H1 (cell line): Measurements from ENCODE around the gene DGKI. TPM values are rescaled to one million over a fixed set of nuclear protein-coding genes. Genes with fewer than 3 reads are reported as not detected.

ENCODE experiments used
- CTCF ChIA-PET: fragments of 300-600 bp; sonication (Branson Sonifier 250); formaldehyde crosslinking; loops from one replicate; lab custom pipeline; 2021; ENCODE audit not compliant: partially characterized antibody; lab: Charles Lee
- POLR2A ChIA-PET: fragments of 300-600 bp; sonication (Branson Sonifier 250); formaldehyde crosslinking; loops from one replicate; lab custom pipeline; 2021; ENCODE audit warnings: inconsistent platforms; ENCODE audit not compliant: partially characterized antibody; lab: Charles Lee
- DNase-seq, 2 experiments: peaks; one replicate each; pipeline versions ENCODE4 v3.0.0 to v3.0.0-alpha.2; 2010 to 2022; ENCODE audit warnings: low spot score in 2 of 2, low read depth in 1 of 2, mixed read lengths in 1 of 2
- FAIRE-seq: peaks from 2 replicates; lab custom pipeline; 2011; peaks lifted over from hg19 to GRCh38; lab: Jason Lieb, UNC
- H2AFZ ChIP-seq: 2 replicates; pipeline ENCODE4 v1.8.1; 2012; ENCODE audit warnings: low read length, inconsistent platforms
- H2AK5ac ChIP-seq: 2 replicates; pipeline ENCODE4 v1.6.1; 2013; ENCODE audit warnings: low read depth, low read length
- H2BK120ac ChIP-seq: replicated peaks from 2 replicates; pipeline ENCODE3; 2013; ENCODE audit warnings: low read depth, low read length, inconsistent platforms
- H2BK12ac ChIP-seq: 2 replicates; pipeline ENCODE4 v1.6.1; 2013; ENCODE audit warnings: low read depth, low read length
- H2BK15ac ChIP-seq: 2 replicates; pipeline ENCODE4 v1.6.1; 2013; ENCODE audit warnings: low read length
- H2BK20ac ChIP-seq: 2 replicates; pipeline ENCODE4 v1.6.1; 2013; ENCODE audit warnings: low read length
- H2BK5ac ChIP-seq: 2 replicates; pipeline ENCODE4 v1.6.1; 2013; ENCODE audit warnings: low read depth, low read length
- H3K14ac ChIP-seq: 2 replicates; pipeline ENCODE4 v1.6.1; 2013; ENCODE audit warnings: inconsistent platforms; ENCODE audit not compliant: insufficient read length
- H3K18ac ChIP-seq: 2 replicates; pipeline ENCODE4 v1.6.1; 2013; ENCODE audit warnings: low read length; ENCODE audit errors: extremely low read depth
- H3K23ac ChIP-seq: 2 replicates; pipeline ENCODE4 v1.6.1; 2013; ENCODE audit warnings: inconsistent platforms; ENCODE audit not compliant: insufficient read length
- H3K23me2 ChIP-seq: 2 replicates; pipeline ENCODE4 v1.6.1; 2013; ENCODE audit warnings: low read depth, low read length
- H3K27ac ChIP-seq: 2 replicates; pipeline ENCODE4 v1.6.1; 2011; ENCODE audit warnings: low read depth, low read length, inconsistent platforms
- H3K27me3 ChIP-seq, 4 experiments: replicated peaks in 1 of 4; 1 replicate in 1 of 4; 2 replicates in 3 of 4; pipeline versions ENCODE4 v1.6.1 to v1.8.1; 2011 to 2013; ENCODE audit warnings: low read length in 3 of 4, mild to moderate bottlenecking in 3 of 4, inconsistent platforms in 2 of 4, mixed read lengths in 2 of 4, moderate library complexity in 1 of 4; ENCODE audit not compliant: control insufficient read depth in 3 of 4, insufficient read depth in 3 of 4; ENCODE audit errors: extremely low read depth in 1 of 4
- H3K36me3 ChIP-seq, 4 experiments: 2 replicates each; pipeline versions ENCODE4 v1.6.1 to v1.8.1; 2011 to 2013; ENCODE audit warnings: mild to moderate bottlenecking in 4 of 4, low read length in 3 of 4, moderate library complexity in 2 of 4, control low read depth in 1 of 4, inconsistent platforms in 1 of 4; ENCODE audit not compliant: insufficient read depth in 4 of 4, control insufficient read depth in 2 of 4
- H3K4ac ChIP-seq: replicated peaks from 2 replicates; pipeline ENCODE3; 2013; ENCODE audit warnings: low read length, low read depth, mixed read lengths, inconsistent platforms; ENCODE audit not compliant: insufficient read length
- H3K4me1 ChIP-seq, 4 experiments: replicated peaks in 1 of 4; 1 replicate in 1 of 4; 2 replicates in 3 of 4; pipeline versions ENCODE4 v1.6.1 to v1.8.1; 2011 to 2013; ENCODE audit warnings: low read length in 3 of 4, inconsistent platforms in 2 of 4, mixed read lengths in 1 of 4; ENCODE audit not compliant: insufficient read depth in 4 of 4, control insufficient read depth in 3 of 4
- H3K4me2 ChIP-seq, 2 experiments: 2 replicates each; pipeline versions ENCODE4 v1.6.1 to v1.8.1; 2011 to 2013; ENCODE audit warnings: low read depth in 2 of 2, low read length in 2 of 2, control low read depth in 1 of 2, inconsistent platforms in 1 of 2, mild to moderate bottlenecking in 1 of 2; ENCODE audit not compliant: insufficient read depth in 1 of 2
- H3K4me3 ChIP-seq, 4 experiments: fragments of 200-600, 300-600 bp in 1 of 4; sonication (generic), shearing (Covaris generic), sonication (Bioruptor Twin) in 1 of 4; 2 replicates each; pipeline versions ENCODE4 v1.5.1 to v1.8.1; 2011 to 2016; ENCODE audit warnings: low read length in 4 of 4, low read depth in 3 of 4, control low read depth in 2 of 4, inconsistent platforms in 2 of 4, mild to moderate bottlenecking in 2 of 4, mixed read lengths in 1 of 4, moderate library complexity in 1 of 4; ENCODE audit not compliant: insufficient read depth in 2 of 4; ENCODE audit errors: extremely low read depth in 1 of 4
- H3K56ac ChIP-seq: replicated peaks from 2 replicates; pipeline ENCODE3; 2013; ENCODE audit warnings: low read depth, mild to moderate bottlenecking, mixed read lengths, low read length, inconsistent platforms; ENCODE audit not compliant: insufficient read length
- H3K79me1 ChIP-seq: 2 replicates; pipeline ENCODE4 v1.6.1; 2013; ENCODE audit warnings: low read depth, low read length, control low read depth
- H3K79me2 ChIP-seq, 2 experiments: 2 replicates each; pipeline versions ENCODE4 v1.6.1 to v1.8.1; 2012 to 2013; ENCODE audit warnings: low read length in 2 of 2, mild to moderate bottlenecking in 2 of 2, inconsistent platforms in 1 of 2; ENCODE audit not compliant: insufficient read depth in 2 of 2, control insufficient read depth in 1 of 2
- H3K9ac ChIP-seq, 4 experiments: replicated peaks in 1 of 4; 1 replicate in 1 of 4; 2 replicates in 3 of 4; pipeline versions ENCODE4 v1.6.1 to v1.8.1; 2011 to 2013; ENCODE audit warnings: low read depth in 3 of 4, low read length in 3 of 4, control low read depth in 2 of 4, mild to moderate bottlenecking in 2 of 4, moderate library complexity in 2 of 4, inconsistent platforms in 1 of 4; ENCODE audit errors: extremely low read depth in 1 of 4
- H3K9me3 ChIP-seq, 2 experiments: 2 replicates each; pipeline versions ENCODE4 v1.6.1 to v1.8.1; 2012 to 2013; ENCODE audit warnings: mild to moderate bottlenecking in 2 of 2, moderate library complexity in 2 of 2, control low read depth in 1 of 2, inconsistent platforms in 1 of 2, low read depth in 1 of 2, low read length in 1 of 2, mixed read lengths in 1 of 2; ENCODE audit not compliant: insufficient read depth in 2 of 2
- H4K20me1 ChIP-seq, 2 experiments: replicated peaks in 1 of 2; 2 replicates each; pipeline versions ENCODE3 to v1.8.1; 2011 to 2013; ENCODE audit warnings: inconsistent platforms in 2 of 2, low read length in 2 of 2, mild to moderate bottlenecking in 1 of 2; ENCODE audit not compliant: insufficient read depth in 2 of 2, control insufficient read depth in 1 of 2
- H4K5ac ChIP-seq: 2 replicates; pipeline ENCODE4 v1.6.1; 2013; ENCODE audit warnings: low read length, low read depth, mixed read lengths, inconsistent platforms; ENCODE audit not compliant: insufficient read length
- H4K8ac ChIP-seq: 2 replicates; pipeline ENCODE4 v1.8.0; 2013; ENCODE audit warnings: mild to moderate bottlenecking, moderate library complexity, low read length, inconsistent platforms; ENCODE audit not compliant: insufficient read depth; ENCODE audit errors: extremely low read depth
- H4K91ac ChIP-seq: replicated peaks from 2 replicates; pipeline ENCODE3; 2013; ENCODE audit warnings: low read length, mixed read lengths, inconsistent platforms; ENCODE audit not compliant: insufficient read length
- CBX8 ChIP-seq: fragments of 300-800, 300-1000 bp; sonication (generic); IDR thresholded peaks from 2 replicates; pipeline ENCODE4 v1.7.1; 2016; ENCODE audit warnings: low read depth, low read length, borderline replicate concordance
- CREB1 ChIP-seq: IDR thresholded peaks from 2 replicates; pipeline ENCODE4 v1.6.1; 2012; ENCODE audit warnings: inconsistent platforms
- CTBP2 ChIP-seq: IDR thresholded peaks from 2 replicates; pipeline ENCODE4 v1.7.0; 2011; ENCODE audit warnings: borderline replicate concordance, mild to moderate bottlenecking, moderate library complexity, mixed read lengths, low read length; ENCODE audit not compliant: insufficient read depth, insufficient read length
- E2F6 ChIP-seq: IDR thresholded peaks from 2 replicates; pipeline ENCODE4 v1.6.1; 2012; ENCODE audit warnings: inconsistent platforms
- EZH2 ChIP-seq: fragments of 200-600 bp; sonication (generic); IDR thresholded peaks from 2 replicates; pipeline ENCODE4 v1.7.1; 2012; ENCODE audit warnings: low read depth, mild to moderate bottlenecking, moderate library complexity, low read length, inconsistent platforms; ENCODE audit not compliant: severe bottlenecking
- JUND ChIP-seq: IDR thresholded peaks from 2 replicates; pipeline ENCODE4 v1.6.1; 2011; ENCODE audit warnings: mild to moderate bottlenecking, improper control_type of control experiment, low read length
- NRF1 ChIP-seq: IDR thresholded peaks from 2 replicates; pipeline ENCODE4 v1.6.1; 2011; ENCODE audit warnings: mild to moderate bottlenecking, low read depth, low read length, improper control_type of control experiment
- WGBS, 2 experiments: shearing (Covaris generic) in 1 of 2; methylation state at CpG; one replicate each; pipeline versions ENCODE4 v1.1.6 to v1.1.7; 2013 to 2015; ENCODE audit warnings: low lambda C conversion rate in 2 of 2, mixed read lengths in 2 of 2, inconsistent platforms in 1 of 2, low coverage in 1 of 2, missing lambda C conversion rate in 1 of 2; ENCODE audit not compliant: insufficient replicate concordance in 2 of 2, insufficient coverage in 1 of 2, insufficient read length in 1 of 2; ENCODE audit errors: extremely low coverage in 1 of 2, missing lambda C conversion rate in 1 of 2; 5-methylcytosine and 5-hydroxymethylcytosine counted together
- polyA plus RNA-seq, 7 experiments: library from polyadenylated mRNA; depleted of rRNA in 3 of 7; stranded (reverse) in 5 of 7; unstranded in 2 of 7; fragments of >200 nt in 5 of 7; fragments of 200-250 nt in 2 of 7; gene quantifications; 1 replicate in 5 of 7; 2 replicates in 1 of 7; 4 replicates in 1 of 7; pipeline versions ENCODE4 v1.2.1 to v1.2.3, GENCODE V29; 2011 to 2013; ENCODE audit warnings: missing spikeins in 2 of 7, mixed read lengths in 2 of 7
- total RNA-seq: library from RNA; stranded (reverse); fragmentation: NEBNext Ultra II Directional; extraction: Animal tissue kit (Norgen Biotek cat#: 25700); gene quantifications from 2 replicates; pipeline ENCODE4 v1.2.1, GENCODE V29; 2021

Gene DGKI
- total and polyA plus RNA-seq, 2 of the 8 experiments (the other 6 are each of a cell fraction or from before 2014, with no cell fraction given): 0.20 to 0.71 TPM

- H2AK5ac ChIP-seq: no peak overlapping the region
- no peaks in the 10 kb centered on the region for H3K27me3 ChIP-seq
- DNase-seq (no peak), FAIRE-seq (no peak)
- no peaks in the 10 kb centered on the region for H3K79me1 ChIP-seq
- H4K20me1 ChIP-seq: no peaks in the 10 kb centered on the region
- H4K8ac ChIP-seq: no peak overlapping the region
- no peak overlapping the region for H3K23ac ChIP-seq
- no peaks in the 10 kb centered on the region for H3K4me1 ChIP-seq
- H3K4ac ChIP-seq: no peak overlapping the region
- H4K5ac ChIP-seq: no peak overlapping the region
- no peak overlapping the region for H3K27ac ChIP-seq
- H3K18ac ChIP-seq: no peak overlapping the region
- no peaks in the 10 kb centered on the region for H3K23me2 ChIP-seq
- no peak overlapping the region for H2BK20ac ChIP-seq
- WGBS, 2 experiments: 92% methylated on average over 11 of the region's 11 CpGs; no CpG with 5 or more reads in 1 of the 2 experiments
- H3K79me2 ChIP-seq: no peaks in the 10 kb centered on the region
- TF ChIP-seq CBX8 (no peak), JUND (no peak), NRF1 (no peak), EZH2 (no peak), E2F6 (no peak), CTBP2 (no peak), CREB1 (no peak)
- CTCF ChIA-PET: no interaction called here
- no peak overlapping the region for H2BK15ac ChIP-seq
- no peaks in the 10 kb centered on the region for H3K9me3 ChIP-seq
- no peaks in the 10 kb centered on the region for H3K36me3 ChIP-seq
- H2BK120ac ChIP-seq: no peak overlapping the region
- H4K91ac ChIP-seq: no peak overlapping the region
- H3K56ac ChIP-seq: no peak overlapping the region
- POLR2A ChIA-PET: no interaction called here
- H3K4me3 ChIP-seq: no peak overlapping the region
- H3K14ac ChIP-seq: no peak overlapping the region
- no peak overlapping the region for H3K4me2 ChIP-seq
- H2AFZ ChIP-seq: no peak overlapping the region
- no peak overlapping the region for H2BK12ac ChIP-seq
- H2BK5ac ChIP-seq: no peak overlapping the region
- no peak overlapping the region for H3K9ac ChIP-seq
Measured at GRCh38 chr7:137474540-137475026, 372.2 kb downstream of the DGKI start.
